ENCODE results near the gene EHD2.

DNA sequence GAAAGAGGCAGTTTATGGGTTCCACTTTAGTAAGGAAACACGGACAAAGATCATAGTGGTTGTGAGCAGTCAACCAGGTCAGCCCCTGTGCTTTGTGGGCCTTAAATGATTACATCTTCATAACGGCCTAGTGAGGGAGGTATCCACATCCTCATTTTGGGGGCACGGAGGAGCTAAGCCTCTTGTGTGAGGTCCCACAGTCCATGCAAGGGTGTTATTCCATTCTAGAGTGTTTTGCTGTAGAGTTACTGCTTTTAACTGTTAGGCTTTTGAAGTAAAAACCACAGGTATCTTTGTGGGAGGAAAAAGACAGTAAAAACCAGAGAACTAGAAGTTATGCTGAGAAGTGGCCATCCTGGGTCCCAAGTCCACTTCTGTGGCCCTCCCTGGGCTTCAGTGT, 36.1 kb downstream of the EHD2 start:
- TF ChIP-seq, protein P1, sequence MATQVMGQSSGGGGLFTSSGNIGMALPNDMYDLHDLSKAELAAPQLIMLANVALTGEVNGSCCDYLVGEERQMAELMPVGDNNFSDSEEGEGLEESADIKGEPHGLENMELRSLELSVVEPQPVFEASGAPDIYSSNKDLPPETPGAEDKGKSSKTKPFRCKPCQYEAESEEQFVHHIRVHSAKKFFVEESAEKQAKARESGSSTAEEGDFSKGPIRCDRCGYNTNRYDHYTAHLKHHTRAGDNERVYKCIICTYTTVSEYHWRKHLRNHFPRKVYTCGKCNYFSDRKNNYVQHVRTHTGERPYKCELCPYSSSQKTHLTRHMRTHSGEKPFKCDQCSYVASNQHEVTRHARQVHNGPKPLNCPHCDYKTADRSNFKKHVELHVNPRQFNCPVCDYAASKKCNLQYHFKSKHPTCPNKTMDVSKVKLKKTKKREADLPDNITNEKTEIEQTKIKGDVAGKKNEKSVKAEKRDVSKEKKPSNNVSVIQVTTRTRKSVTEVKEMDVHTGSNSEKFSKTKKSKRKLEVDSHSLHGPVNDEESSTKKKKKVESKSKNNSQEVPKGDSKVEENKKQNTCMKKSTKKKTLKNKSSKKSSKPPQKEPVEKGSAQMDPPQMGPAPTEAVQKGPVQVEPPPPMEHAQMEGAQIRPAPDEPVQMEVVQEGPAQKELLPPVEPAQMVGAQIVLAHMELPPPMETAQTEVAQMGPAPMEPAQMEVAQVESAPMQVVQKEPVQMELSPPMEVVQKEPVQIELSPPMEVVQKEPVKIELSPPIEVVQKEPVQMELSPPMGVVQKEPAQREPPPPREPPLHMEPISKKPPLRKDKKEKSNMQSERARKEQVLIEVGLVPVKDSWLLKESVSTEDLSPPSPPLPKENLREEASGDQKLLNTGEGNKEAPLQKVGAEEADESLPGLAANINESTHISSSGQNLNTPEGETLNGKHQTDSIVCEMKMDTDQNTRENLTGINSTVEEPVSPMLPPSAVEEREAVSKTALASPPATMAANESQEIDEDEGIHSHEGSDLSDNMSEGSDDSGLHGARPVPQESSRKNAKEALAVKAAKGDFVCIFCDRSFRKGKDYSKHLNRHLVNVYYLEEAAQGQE (IDR thresholded peaks at IDR 0.05; ENCODE audit: low read depth), result no peak
- TF ChIP-seq TAF1 (IDR thresholded peaks at IDR 0.05; ENCODE audit: low read depth) (no peak), RAD21 (IDR thresholded peaks at IDR 0.05; ENCODE audit: low read depth) (no peak), YY1 (IDR thresholded peaks at IDR 0.05; ENCODE audit: low read depth) (no peak), FOXM1 (IDR thresholded peaks at IDR 0.05; ENCODE audit: borderline replicate concordance, low read depth) (no peak), EP300 (IDR thresholded peaks at IDR 0.05; ENCODE audit: borderline replicate concordance) (no peak), EGR1 (IDR thresholded peaks at IDR 0.05) (no peak)

Measured in Ishikawa (cell line).